A673 (cell line): ENCODE results near the gene ZNF76. TPM values are rescaled to one million over a fixed set of nuclear protein-coding genes. Genes with fewer than 3 reads are reported as not detected.

Source experiments
- BruUV-seq: library from RNA; stranded (reverse); fragments of 400-500 nt; replicated peaks from 2 replicates; lab custom pipeline; 2021; lab: Mats Ljungman, UMichigan
- CTCF ChIA-PET: fragments of 300-600 bp; sonication (Branson Sonifier 250); formaldehyde crosslinking; loops from one replicate; lab custom pipeline; 2022; ENCODE audit warnings: antibody characterized with exemption; lab: Charles Lee
- POLR2A ChIA-PET: fragments of 300-600 bp; sonication (Branson Sonifier 250); formaldehyde crosslinking; loops from one replicate; lab custom pipeline; 2022; ENCODE audit warnings: antibody characterized with exemption; ENCODE audit not compliant: low non-redundant PET; lab: Charles Lee
- DNase-seq: peaks from one replicate; pipeline ENCODE4 v3.0.0-alpha.2; 2015; ENCODE audit warnings: low spot score
- H3K27ac ChIP-seq: fragments of 200-600 bp; sonication (generic); 2 replicates; pipeline ENCODE4 v1.5.1; 2016; ENCODE audit warnings: mixed run types, low read depth, mild to moderate bottlenecking, mixed read lengths, antibody characterized with exemption, low read length; ENCODE audit not compliant: poor library complexity, severe bottlenecking
- H3K27me3 ChIP-seq: fragments of 200-600 bp; sonication (generic); replicated peaks from 2 replicates; pipeline ENCODE4 v1.6.1; 2017; ENCODE audit warnings: mixed run types, low read depth, mild to moderate bottlenecking, mixed read lengths, antibody characterized with exemption, low read length; ENCODE audit not compliant: insufficient read depth, poor library complexity
- H3K36me3 ChIP-seq: fragments of 200-600 bp; sonication (generic); 2 replicates; pipeline ENCODE4 v1.6.1; 2016; ENCODE audit warnings: mixed run types, mild to moderate bottlenecking, mixed read lengths, antibody characterized with exemption, low read length; ENCODE audit not compliant: insufficient read depth, poor library complexity, severe bottlenecking
- H3K4me1 ChIP-seq: fragments of 200-600 bp; sonication (generic); 2 replicates; pipeline ENCODE4 v1.6.1; 2017; ENCODE audit warnings: mixed run types, mild to moderate bottlenecking, mixed read lengths, antibody characterized with exemption, low read length; ENCODE audit not compliant: insufficient read depth, poor library complexity, severe bottlenecking
- H3K4me3 ChIP-seq: fragments of 200-600 bp; sonication (generic); 2 replicates; pipeline ENCODE4 v1.5.1; 2016; ENCODE audit warnings: low read depth, mixed run types, mild to moderate bottlenecking, mixed read lengths, low read length; ENCODE audit not compliant: poor library complexity, severe bottlenecking
- H3K9me3 ChIP-seq: fragments of 200-600 bp; sonication (generic); 2 replicates; pipeline ENCODE4 v1.6.1; 2016; ENCODE audit warnings: mixed run types, low read depth, mild to moderate bottlenecking, mixed read lengths, antibody characterized with exemption, low read length; ENCODE audit not compliant: poor library complexity, severe bottlenecking
- CTCF ChIP-seq: fragments of 300-800, 200-600 bp; sonication (generic); conservative IDR thresholded peaks from 2 replicates; pipeline ENCODE4 v1.5.1; 2017; ENCODE audit warnings: low read depth, mild to moderate bottlenecking, antibody characterized with exemption, low read length, moderate library complexity, mixed read lengths
- EZH2 ChIP-seq: fragments of 200-600 bp; sonication (generic); IDR thresholded peaks from 2 replicates; pipeline ENCODE4 v1.6.1; 2017; ENCODE audit warnings: borderline replicate concordance, low read depth, mild to moderate bottlenecking, mixed read lengths, antibody characterized with exemption, low read length; ENCODE audit not compliant: poor library complexity, severe bottlenecking
- intact Hi-C: fragments of 100-400 bp; cut with micrococcal nuclease; formaldehyde crosslinking; loops from one replicate; pipeline ENCODE4 v1.10.0; 2022; ENCODE audit not compliant: unreplicated experiment
- total RNA-seq: library from RNA; stranded (reverse); gene quantifications from 2 replicates; pipeline ENCODE4 v1.2.3, GENCODE V29; 2021

Gene ZNF76
- total RNA-seq, 1 experiment from 2014 or later, result 28.7 TPM

GRCh38 chr6:35240838-35241801, 18.4 kb upstream of the ZNF76 start:
- Histone ChIP-seq H3K4me1 (no peaks in the 10 kb centered on the region), H3K27ac (no peak overlapping the region), H3K4me3 (no peak overlapping the region), H3K36me3 (no peaks in the 10 kb centered on the region), H3K9me3 (no peaks in the 10 kb centered on the region), H3K27me3 (no peaks in the 10 kb centered on the region)
- TF ChIP-seq EZH2 (no peak), CTCF (peak; percentile 98)
- no TSS peak for BruUV-seq
- DNase-seq, result peak; percentile 64
- intact Hi-C loops, result loop anchor here (5.0 kb wide), 1 partner anchor 94 kb away; no protein-coding TSS in a partner anchor
- POLR2A ChIA-PET, result no interaction called here
- CTCF ChIA-PET, result interaction anchor here (0.5 to 1.4 kb wide), 4 partner anchors 36 to 664 kb away, joined by 3 to 5 read pairs (median 4); no protein-coding TSS in a partner anchor

DNA sequence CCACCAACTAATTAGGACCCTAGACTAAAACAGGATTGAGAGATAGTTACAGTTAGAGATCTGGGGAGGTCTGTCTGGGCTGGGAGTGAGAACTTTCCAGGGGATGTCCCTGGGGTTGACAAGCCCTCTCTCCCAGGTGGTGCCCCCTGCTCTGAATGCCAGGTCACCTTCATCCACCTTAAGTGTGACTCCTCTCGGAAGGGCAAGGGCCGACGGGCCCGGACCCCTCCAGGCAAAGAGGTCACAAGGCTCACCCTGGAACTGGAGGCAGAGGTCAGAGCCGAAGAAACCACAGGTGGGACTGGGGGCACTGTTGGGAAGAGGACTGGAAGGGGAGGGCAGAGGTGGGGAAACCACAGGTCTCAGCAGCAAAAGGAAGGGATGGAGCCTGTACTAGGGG, 17.0 kb upstream of the ZNF76 start:
- TF ChIP-seq EZH2 (no peak), CTCF (no peak)
- no peak overlapping the region for H3K4me3 ChIP-seq
- POLR2A ChIA-PET, result interaction anchor here (0.7 kb wide), 1 partner anchor 253 kb away, joined by 3 read pairs; no protein-coding TSS in a partner anchor
- no TSS peak for BruUV-seq
- no peak for DNase-seq
- CTCF ChIA-PET, result no interaction called here
- no peak overlapping the region for H3K27ac ChIP-seq
- intact Hi-C loops, result loop anchor here (5.0 kb wide), 1 partner anchor 95 kb away; no protein-coding TSS in a partner anchor
- no peaks in the 10 kb centered on the region for H3K4me1 ChIP-seq
- no peaks in the 10 kb centered on the region for H3K36me3 ChIP-seq
- no peaks in the 10 kb centered on the region for H3K9me3 ChIP-seq
- H3K27me3 ChIP-seq, result no peaks in the 10 kb centered on the region

DNA sequence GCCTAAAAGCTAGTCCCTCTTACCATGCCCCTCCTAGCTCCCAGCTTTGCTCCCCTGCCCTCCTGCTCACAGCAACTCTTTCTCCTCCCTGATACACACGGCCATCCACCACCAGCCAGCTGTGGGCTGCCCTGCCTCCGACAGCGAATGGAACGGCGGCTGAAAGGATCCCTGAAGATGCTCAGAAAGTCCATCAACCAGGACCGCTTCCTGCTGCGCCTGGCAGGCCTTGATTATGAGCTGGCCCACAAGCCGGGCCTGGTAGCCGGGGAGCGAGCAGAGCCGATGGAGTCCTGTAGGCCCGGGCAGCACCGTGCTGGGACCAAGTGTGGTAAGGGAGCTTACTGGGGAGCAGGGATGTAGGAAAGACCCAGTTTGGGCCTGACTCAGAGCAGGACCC, 16.6 kb upstream of the ZNF76 start:
- ChIA-PET CTCF (no interaction called here), POLR2A (no interaction called here)
- H3K4me3 ChIP-seq, result no peak overlapping the region
- intact Hi-C loops, result loop anchor here (5.0 kb wide), 1 partner anchor 96 kb away; no protein-coding TSS in a partner anchor
- BruUV-seq, result no TSS peak
- no peak overlapping the region for H3K27ac ChIP-seq
- H3K36me3 ChIP-seq, result no peaks in the 10 kb centered on the region
- TF ChIP-seq EZH2, result no peak
- TF ChIP-seq CTCF, result no peak
- no peak for DNase-seq
- H3K4me1 ChIP-seq, result no peaks in the 10 kb centered on the region
- no peaks in the 10 kb centered on the region for H3K27me3 ChIP-seq
- H3K9me3 ChIP-seq, result no peaks in the 10 kb centered on the region
